Jurkat, Clone E6-1 (cell line): Measurements from ENCODE around the gene TGFBR1. TPM values are rescaled to one million over a fixed set of nuclear protein-coding genes. Genes with fewer than 3 reads are reported as not detected.

Source experiments
- DNase-seq: peaks from one replicate; pipeline ENCODE4 v3.0.0-alpha.2; 2011; ENCODE audit warnings: low read depth, low spot score
- H3K4me3 ChIP-seq: 2 replicates; pipeline ENCODE4 v1.5.1; 2011; ENCODE audit warnings: mild to moderate bottlenecking, low read length, control low read depth, moderate library complexity
- polyA plus RNA-seq: library from polyadenylated mRNA; unstranded; fragments of >200 nt; gene quantifications from one replicate; pipeline ENCODE4 v1.2.1, GENCODE V29; 2012; ENCODE audit warnings: missing spikeins; ENCODE audit not compliant: insufficient read length, insufficient read depth

The TGFBR1 gene
- polyA plus RNA-seq = 8.5 TPM

DNA sequence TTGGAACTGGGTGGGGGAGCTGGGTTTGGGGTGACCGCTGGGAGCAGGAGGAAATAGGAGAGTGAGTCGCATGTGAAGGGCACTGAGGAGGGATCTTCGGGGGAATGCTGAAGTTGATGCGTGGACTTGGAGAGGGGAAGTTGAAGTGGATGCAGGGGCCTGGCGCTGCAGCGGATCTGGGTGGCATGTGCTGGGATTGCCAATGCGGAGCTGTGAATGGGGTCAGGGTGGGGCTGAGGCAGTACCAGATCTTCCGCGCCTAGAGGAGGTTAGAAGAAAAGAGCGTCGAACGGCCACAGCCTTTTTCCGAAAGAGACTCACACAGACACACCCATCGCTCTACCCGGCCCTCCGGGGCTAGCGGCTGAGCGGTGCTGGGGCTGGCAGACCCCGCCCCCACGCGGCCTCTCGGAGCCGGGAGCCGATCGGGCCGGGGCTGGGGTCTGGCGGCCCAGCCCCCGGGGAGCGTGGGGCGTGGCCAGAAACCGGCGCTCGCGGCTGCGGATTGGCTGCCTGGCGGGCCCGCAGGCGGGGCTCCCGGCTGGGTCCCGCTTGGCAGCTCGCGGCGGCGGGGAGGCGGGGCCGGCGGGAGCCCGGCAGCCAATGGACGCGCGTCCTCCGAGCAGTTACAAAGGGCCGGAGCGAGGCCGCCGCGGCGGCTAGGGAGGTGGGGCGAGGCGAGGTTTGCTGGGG is at the start of gene TGFBR1:
TSS of gene TGFBR1 (plus strand) at position 655 of the 693 bp plus-strand sequence. CDS start 93 bp downstream, outside the sequence.
- peak; percentile 81 for DNase-seq
- peak within 1 kb of the TSS; percentile 61 for H3K4me3 ChIP-seq

DNA sequence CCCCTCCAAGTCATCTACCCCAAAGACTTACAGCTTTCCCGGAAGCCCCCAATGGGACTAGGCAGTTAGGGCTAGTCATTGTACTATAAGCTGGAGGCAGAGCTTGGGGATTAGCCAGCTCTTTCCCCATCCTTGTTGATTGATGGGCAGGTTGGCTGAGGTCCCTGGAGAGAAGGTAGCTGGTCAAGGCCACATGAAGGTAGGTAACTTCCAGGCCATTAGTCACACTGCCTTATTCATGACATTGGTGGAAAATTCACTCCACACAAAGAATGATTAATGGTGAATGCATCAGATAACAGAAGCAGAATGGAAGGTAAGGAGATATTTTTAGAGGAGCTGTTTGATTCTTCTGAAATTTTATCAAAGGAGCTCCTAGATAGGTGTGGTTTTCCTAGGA is 49.5 kb upstream of the TGFBR1 start:
- DNase-seq = no peak

DNA sequence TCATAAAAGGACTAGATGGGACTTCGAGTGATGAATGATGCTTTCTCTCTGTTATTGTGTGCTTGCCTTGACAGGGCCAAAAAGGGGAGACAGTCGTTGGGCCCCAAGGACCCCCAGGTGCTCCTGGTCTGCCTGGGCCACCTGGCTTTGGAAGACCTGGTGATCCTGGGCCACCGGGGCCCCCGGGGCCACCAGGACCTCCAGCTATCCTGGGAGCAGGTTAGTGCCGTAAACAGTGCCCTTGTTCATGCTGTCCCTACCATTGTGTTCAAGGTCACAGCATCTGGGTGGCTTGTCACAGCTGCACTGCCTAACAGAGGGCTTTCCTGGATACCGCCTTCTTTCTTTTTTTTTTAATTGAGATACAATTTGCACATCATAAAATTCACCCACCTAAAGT is 48.7 kb upstream of the TGFBR1 start:
- H3K4me3 ChIP-seq = no peak overlapping the region

More for the DNA sequence above, 49.5 kb upstream of the TGFBR1 start:
- H3K4me3 ChIP-seq = no peak overlapping the region

DNA sequence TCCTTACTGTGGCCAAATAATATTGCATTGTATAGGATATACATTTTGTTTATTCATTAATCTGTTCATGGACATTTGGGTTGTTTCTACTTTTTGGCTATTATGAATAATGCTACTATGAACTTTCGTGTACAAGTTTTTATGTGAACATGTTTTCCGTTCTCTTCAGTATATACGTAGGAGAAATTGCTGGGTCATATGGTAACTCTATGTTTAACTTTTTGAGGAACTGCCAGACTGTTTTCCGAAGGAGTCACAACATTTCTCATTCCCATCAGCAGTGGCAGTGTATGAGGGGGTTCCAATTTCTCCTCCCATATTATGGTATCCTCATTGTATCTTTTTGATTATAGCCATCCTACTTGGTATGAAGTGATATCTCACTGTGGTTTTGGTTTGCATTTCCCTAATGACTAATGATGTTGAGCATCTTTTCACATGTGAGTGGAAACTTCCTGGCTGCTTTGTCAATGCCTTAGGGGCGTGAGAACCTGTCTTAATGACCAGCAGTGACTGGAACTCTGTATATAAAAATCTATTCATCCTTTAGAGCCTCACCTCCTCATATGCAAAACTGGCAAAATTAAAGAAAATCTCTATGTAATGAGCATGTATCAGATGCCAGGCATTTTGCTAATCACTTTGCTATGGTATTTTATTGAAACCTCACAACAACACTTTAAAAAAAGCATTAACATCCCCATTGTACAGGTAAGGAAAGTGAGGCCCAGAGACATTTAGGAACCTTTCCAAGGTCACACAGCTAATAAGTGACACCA is 47.8 kb upstream of the TGFBR1 start:
- peak overlapping the region; percentile 38; the same call in 1 of the 2 replicates for H3K4me3 ChIP-seq
- DNase-seq = no peak

More for the DNA sequence above, 48.7 kb upstream of the TGFBR1 start:
- DNase-seq = no peak

DNA sequence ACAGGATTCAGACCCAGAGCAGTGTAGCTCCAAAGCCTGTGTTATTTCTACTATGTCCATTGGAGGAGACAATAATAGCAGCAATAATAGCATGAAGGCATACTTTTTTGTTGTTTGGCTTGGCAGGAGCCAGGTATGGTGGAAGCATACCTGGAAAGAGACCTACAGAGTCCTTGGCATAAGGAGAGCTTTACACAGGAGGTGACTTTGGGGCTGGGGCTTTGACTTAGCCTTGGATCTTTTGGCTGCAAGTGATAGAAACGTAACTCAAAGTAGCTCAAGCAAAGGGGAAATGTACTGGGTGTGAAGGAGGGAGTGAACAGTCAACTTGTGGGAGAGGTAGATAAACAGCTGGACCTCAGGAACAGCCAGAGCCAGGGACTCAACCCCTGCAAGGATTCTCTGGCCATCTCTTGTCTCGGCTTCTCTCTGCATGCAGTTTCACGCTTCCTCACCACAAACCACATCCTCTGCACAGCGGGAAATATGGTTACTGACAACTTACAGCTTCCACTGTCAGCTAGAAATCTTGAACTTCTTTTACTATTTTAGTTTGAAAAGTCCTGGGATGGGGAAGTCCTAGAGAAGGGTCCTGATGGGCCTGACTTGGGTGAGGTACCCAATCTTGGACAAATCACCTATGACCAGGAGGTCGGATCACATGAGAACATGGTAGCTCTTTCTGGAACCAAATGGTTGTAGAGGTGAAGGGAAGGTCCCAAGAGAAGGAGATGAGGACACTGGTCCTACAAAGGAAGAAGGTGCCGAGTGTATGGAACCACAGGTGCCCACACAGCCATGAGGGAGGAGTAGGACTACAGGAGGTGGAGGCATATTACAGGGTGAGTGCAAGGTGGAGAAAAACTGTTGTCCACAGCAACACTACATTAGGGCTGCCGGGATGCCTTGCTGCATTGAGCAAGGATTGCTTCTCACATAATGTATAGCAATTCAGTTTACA is 47.0 kb upstream of the TGFBR1 start:
- H3K4me3 ChIP-seq = peak overlapping the region; percentile 38
- DNase-seq = peak; percentile 95

DNA sequence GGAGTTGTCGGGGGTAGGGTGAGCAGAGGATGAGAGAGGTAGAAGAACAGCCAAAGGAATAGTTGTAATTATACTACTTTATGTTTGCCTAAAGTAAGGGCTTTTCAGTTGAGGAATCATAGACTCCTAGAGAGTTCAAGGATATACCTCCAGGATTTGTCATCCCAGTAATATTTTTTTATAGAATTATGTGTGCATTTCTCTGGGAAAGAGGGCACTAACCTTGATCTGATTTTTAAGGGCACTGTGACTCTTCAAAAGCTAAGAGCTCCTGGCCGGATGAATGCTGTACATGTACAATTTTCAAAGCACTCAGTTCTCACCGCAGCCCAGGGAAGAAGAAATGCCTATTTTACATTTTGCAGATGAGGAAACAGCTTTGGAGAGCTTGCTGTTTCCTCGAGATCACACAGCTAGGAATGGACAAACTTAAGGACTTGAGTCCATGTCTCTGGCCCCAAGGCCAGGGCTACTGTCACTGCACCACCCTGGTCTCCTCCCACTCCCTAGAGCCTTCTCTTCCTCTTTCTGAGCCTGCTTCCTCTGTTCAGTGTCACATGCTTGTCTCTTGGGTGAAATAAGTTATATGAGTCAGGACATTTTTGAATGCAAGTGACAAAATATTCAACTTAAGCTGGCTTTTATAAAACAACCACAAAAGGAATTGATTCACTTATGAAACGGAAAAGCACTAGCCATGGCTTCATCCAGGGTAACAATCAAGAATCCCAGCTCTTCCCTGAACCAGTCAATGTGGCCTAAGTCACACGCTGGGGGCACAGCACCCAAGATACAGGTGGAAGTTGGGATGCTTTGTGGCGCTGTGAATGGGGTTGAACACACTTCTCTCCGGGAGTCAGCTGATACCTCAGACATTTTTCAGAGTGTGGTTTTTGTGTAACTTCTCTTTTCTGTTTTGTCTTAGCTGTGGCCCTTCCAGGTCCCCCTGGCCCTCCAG is 45.7 kb upstream of the TGFBR1 start:
- DNase-seq = peak; percentile 74

DNA sequence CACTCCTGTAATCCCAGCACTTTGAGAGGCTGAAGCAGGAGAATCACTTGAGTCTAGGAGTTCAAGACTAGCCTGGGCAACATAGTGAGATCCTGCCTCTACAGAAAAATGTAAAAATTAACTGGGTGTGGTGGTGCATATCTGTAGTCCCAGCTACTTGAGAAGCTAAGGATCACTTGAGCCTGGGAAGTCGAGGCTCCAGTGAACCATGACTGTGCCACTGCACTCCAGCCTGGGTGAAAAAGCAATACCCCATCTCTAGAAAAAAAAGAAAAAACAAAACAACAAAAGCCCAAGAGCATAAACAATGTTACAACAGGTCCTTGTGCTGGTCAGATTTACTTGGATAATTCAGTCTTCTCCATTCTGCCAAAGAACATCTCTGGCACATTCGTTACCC is 44.3 kb upstream of the TGFBR1 start:
- no peak overlapping the region for H3K4me3 ChIP-seq
- DNase-seq = no peak

More for the DNA sequence above, 45.7 kb upstream of the TGFBR1 start:
- peak overlapping the region; percentile 38 for H3K4me3 ChIP-seq

DNA sequence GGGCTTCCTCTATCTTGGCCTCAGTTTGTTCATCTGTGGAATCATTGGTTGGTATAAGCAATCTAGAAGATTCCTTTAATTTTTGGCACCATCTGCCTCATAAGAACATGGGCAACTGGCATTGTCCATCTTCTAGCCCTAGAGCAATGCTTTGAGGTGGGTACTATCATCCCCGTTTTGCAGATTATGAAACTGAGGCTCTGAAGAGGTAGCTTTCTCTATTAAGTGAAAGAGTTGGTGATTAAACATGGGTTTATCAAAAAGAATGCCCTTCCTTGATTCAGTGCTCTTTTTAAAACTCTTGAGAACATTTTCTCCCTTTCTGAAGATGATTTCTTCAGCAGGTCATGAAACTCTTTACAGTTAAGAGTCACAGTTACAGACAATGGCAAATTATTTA is 42.4 kb upstream of the TGFBR1 start:
- no peak overlapping the region for H3K4me3 ChIP-seq
- DNase-seq = no peak

DNA sequence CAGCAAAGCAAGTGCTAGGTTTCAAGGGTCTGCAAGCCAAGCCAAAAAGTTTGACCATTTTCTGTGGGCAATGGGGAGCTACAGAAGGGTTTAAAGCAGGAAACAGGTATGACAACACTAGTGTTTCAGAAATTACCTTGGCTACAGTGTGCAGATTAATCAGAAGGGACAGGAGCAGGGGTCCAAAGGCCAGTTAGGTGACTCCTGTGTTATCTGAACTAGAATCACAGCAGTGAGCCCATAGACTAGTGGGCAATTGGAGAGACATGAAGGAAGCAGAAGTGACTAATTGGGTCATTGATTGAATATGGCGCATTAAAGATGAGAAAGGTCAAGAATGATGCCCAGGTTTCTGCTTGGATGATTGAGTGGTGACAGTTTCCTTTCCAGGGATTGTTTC is 41.4 kb upstream of the TGFBR1 start:
- H3K4me3 ChIP-seq = no peak overlapping the region

DNA sequence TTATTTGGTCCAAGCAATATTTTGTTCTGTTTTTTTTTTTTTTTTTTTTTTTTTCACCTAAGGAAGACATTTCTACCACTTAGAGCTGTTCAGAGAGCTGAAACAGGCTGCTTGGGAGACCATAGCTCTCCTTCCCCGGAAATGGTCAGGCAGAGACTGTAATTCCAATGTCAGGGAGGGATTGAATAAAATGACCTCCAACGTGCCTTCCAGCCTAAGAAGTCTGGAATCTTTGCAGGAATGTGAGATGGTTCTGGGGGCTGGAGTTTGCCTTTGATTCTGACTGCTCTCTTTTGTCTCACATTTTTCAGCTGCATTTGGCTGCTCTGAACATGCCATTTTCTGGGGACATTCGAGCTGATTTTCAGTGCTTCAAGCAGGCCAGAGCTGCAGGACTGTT is 38.3 kb upstream of the TGFBR1 start:
- no peak for DNase-seq
- no peak overlapping the region for H3K4me3 ChIP-seq

More for the DNA sequence above, 41.4 kb upstream of the TGFBR1 start:
- no peak for DNase-seq

DNA sequence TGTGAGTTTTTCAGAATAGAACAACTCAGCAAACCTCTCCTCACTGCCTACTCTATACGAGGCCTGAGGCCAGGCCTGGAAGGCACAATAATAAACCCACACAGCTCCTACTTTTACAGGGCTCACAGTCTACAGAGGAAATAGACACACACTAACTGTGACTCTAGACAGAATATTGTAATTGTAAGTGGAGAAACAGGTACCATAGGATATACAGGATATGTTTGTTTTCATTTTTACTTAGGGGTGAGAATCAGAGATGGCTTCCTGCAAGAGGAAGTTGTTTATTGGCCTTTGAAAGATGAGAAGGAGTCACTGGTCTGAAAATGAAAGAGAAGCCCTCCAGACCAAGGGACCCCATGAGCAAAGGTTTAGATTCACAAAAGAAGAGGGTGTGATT is 35.8 kb upstream of the TGFBR1 start:
- no peak overlapping the region for H3K4me3 ChIP-seq
- DNase-seq = no peak

DNA sequence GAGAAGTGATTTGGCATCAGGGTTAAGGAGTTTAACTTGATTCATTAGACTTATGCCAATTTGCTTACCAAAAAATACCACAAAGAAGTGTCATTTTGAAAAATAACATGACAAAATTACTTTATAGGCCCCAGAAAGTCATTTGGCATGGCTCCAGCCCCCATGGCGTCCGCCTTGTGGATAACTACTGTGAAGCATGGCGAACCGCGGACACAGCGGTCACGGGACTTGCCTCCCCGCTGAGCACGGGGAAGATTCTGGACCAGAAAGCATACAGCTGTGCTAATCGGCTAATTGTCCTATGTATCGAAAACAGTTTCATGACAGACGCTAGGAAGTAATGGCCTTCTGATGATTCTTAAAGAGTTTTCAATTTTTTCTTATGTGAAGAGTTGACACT is 35.4 kb upstream of the TGFBR1 start:
- DNase-seq = no peak
- no peak overlapping the region for H3K4me3 ChIP-seq

DNA sequence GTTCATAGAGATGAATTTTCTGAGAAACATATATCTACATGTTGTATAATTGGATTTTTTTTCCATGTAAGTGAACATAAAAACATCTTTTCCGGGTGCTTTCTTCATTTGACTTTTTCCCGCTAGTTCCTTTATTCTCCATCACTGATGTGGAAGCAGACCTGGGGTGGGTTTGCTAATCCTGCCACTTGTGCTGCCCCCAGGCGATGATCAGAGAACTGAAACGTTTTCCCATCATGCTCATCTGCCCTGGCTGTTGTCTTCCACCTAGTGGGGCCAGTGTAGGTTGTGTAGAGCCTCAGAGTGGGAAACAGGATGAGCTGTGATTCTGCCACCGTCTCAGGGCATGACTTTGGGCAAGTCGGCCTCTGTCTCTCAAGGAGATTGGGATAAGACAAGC is 34.2 kb upstream of the TGFBR1 start:
- DNase-seq = peak; percentile 32
- H3K4me3 ChIP-seq = no peak overlapping the region

DNA sequence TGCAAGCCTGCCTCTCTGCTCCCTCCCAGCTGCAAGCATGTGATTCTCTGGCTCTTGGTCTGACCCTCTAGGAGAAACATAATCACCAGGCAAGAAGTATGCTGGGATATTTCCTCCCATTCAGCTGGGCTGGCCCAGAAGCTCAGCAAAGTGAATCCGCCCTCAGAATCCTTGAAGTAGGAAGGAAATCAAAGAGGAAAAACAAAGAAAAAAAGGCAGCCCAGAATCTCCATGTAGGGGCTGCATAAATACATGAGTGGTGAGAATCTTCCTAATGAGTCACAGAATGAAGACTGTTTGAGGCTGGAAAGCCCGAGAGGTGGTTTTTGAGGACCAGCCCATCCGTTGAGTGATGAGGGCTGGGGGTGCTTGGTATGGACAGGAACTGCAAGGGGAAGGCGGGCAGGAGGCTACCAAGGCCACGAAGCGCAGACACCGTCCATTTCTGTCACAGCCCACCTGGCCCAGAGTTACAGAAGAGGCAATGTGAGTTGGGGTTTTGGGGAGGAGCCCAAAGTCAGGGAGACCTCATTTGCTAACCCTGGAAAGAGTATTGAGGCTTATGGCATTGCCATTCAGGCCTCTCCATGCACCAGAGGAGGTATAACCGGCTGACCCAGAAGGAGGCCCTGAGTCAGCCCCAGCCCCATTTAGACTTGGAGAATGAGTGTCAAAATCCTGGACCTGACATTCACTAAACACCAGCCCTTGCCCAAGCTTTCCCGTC is 33.4 kb upstream of the TGFBR1 start:
- DNase-seq = no peak

DNA sequence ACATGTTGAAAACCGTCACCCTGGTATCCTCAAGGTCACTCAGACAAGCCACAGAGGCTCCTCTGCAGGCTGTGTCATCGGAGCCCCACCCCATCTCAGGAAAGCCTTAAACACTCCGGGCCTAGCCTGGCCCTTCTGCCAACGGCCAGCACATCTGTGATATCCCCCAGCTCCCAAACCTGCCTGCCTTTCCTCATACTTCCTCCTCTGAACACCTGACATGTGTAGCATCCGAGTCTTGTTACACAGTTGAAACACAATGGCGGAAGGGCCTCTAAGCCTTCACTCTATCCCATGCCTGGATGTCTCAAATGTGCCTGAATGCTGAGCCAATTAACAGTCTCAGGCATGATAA is 32.9 kb upstream of the TGFBR1 start:
- DNase-seq = no peak
- H3K4me3 ChIP-seq = no peak overlapping the region

More for the DNA sequence above, 33.4 kb upstream of the TGFBR1 start:
- no peak overlapping the region for H3K4me3 ChIP-seq

DNA sequence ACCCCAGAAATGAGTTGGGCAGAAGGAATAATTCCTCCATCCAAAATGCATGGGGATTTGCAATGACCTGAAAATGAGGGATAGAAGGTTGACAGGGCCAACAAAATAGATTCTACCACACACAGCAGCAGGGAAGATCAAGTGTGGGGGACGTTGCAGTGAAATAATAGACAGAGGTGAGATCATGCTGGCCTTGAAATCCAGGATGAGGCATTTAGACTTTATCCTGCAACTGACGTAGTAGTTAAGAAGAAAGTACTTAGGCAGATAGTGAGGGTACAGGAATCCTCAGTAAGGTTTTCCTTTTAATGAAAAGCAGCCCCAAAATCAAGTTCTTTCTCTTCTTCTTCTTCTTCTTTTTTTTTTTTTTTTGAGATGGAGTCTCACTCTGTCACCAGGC is 31.6 kb upstream of the TGFBR1 start:
- no peak overlapping the region for H3K4me3 ChIP-seq
- no peak for DNase-seq

DNA sequence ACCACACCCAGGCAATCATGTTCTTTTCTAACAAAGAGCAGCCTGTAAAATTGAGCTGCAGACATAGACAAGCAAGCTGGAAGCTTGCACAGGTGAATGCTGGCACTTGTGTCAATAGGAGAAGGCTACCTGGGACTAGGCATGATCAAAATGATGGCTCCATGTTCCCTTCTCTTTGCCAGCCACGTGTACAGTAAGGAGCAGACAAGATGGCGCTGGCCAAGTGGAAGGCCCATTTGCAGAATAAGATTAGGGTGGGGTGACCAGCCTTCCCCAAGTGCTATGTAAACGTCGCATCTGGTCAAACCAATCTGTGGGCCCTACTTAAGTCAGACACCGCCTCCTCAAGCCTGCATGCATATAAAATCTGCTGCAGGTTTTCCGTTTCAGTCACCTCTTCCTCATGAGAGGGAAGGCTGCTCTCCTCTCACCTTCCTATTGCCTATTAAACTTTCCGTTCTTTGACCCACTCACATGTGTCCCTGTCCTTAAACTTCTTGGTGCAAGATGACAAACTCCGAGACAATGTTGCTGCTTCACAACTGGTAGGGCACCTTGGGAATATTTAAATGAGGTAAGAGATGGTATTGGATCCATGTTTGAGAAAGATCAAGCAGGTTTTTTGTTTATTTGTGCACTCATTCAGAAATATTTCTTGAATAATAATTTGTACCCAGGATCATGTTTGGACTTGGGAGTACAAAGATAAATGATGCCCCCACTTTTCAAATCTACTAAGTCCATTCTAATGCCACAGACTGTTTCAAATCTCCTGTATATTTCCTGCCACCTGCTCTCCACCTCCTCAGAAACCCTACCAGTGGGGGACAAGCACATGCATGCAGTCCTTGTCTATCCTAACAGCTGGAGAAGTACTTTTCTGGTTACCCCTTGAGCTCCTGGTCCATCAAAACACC is 30.7 kb upstream of the TGFBR1 start:
- no peak for DNase-seq

More for the DNA sequence above, 30.7 kb upstream of the TGFBR1 start:
- H3K4me3 ChIP-seq = no peak overlapping the region
